HepG2 (cell line): Measurements from ENCODE around the gene MIEF1. TPM values are rescaled to one million over a fixed set of nuclear protein-coding genes. Genes with fewer than 3 reads are reported as not detected.

Source experiments
- ATAC-seq: fragments of 200-7000 bp; cut with Tn5 transposase; 3 replicates; pipeline ENCODE4 v1.9.1; 2020; ENCODE audit warnings: mild to moderate bottlenecking, moderate library complexity
- BruUV-seq: library from RNA; stranded (reverse); fragments of 400-500 nt; replicated peaks from 2 replicates; lab custom pipeline; 2021; lab: Mats Ljungman, UMichigan
- CTCF ChIA-PET: fragments of 300-600 bp; formaldehyde crosslinking; extraction: SDS; loops from one replicate; lab custom pipeline; 2021; ENCODE audit warnings: low total read pairs, inconsistent platforms, low intra/inter-chr PET ratio; lab: Yijun Ruan, JAX
- POLR2A ChIA-PET: fragments of 350-600 bp; sonication (Branson Sonifier 250); formaldehyde crosslinking; loops from one replicate; lab custom pipeline; 2020; ENCODE audit warnings: antibody characterized with exemption, inconsistent platforms; lab: Yijun Ruan, JAX
- DNase-seq: peaks from one replicate; pipeline ENCODE4 v3.0.0-alpha.2; 2015; ENCODE audit warnings: low spot score
- FAIRE-seq: peaks from 3 replicates; lab custom pipeline; 2011; peaks lifted over from hg19 to GRCh38; lab: Jason Lieb, UNC
- H2AFZ ChIP-seq: one replicate; pipeline ENCODE4 v1.6.1; 2011; ENCODE audit warnings: low read length, inconsistent platforms
- H3K27ac ChIP-seq: fragments of 300-600 bp; 3 replicates; pipeline ENCODE4 v1.8.0; 2011; ENCODE audit warnings: mixed run types, mild to moderate bottlenecking, mixed read lengths, low read length, inconsistent platforms; ENCODE audit not compliant: insufficient read depth; ENCODE audit errors: extremely low read length
- H3K27me3 ChIP-seq, 2 experiments: fragments of 200-600 bp in 1 of 2; 2 replicates in 1 of 2; 3 replicates in 1 of 2; pipeline versions ENCODE4 v1.6.0 to v1.8.0; 2011; ENCODE audit warnings: low read length in 2 of 2, mild to moderate bottlenecking in 2 of 2, moderate library complexity in 2 of 2, inconsistent platforms in 1 of 2; ENCODE audit not compliant: insufficient read depth in 2 of 2, control insufficient read depth in 1 of 2
- H3K36me3 ChIP-seq, 2 experiments: fragments of 200-600 bp in 1 of 2; replicated peaks in 1 of 2; 2 replicates in 1 of 2; 3 replicates in 1 of 2; pipeline versions ENCODE4 v1.5.1 to v1.8.0; 2011; ENCODE audit warnings: low read length in 2 of 2, inconsistent platforms in 1 of 2; ENCODE audit not compliant: insufficient read depth in 2 of 2, control insufficient read depth in 1 of 2
- H3K4me1 ChIP-seq: 2 replicates; pipeline ENCODE4 v1.5.1; 2012; ENCODE audit warnings: low read length, inconsistent platforms; ENCODE audit not compliant: insufficient read depth
- H3K4me2 ChIP-seq: 2 replicates; pipeline ENCODE4 v1.6.0; 2011; ENCODE audit warnings: low read depth, low read length, inconsistent platforms
- H3K4me3 ChIP-seq, 3 experiments: fragments of 200-600 bp in 1 of 3; sonication (generic), shearing (Covaris generic) in 1 of 3; replicated peaks in 1 of 3; 2 replicates each; pipeline ENCODE4 v1.5.1; 2011 to 2016; ENCODE audit warnings: low read length in 3 of 3, inconsistent platforms in 2 of 3, low read depth in 2 of 3, mild to moderate bottlenecking in 2 of 3, control low read depth in 1 of 3, mixed read lengths in 1 of 3; ENCODE audit not compliant: insufficient read depth in 1 of 3
- H3K79me2 ChIP-seq: one replicate; pipeline ENCODE4 v1.6.1; 2011; ENCODE audit warnings: low read length, inconsistent platforms; ENCODE audit not compliant: insufficient read depth
- H3K9ac ChIP-seq: 2 replicates; pipeline ENCODE4 v1.6.0; 2011; ENCODE audit warnings: mild to moderate bottlenecking, low read depth, low read length, inconsistent platforms; ENCODE audit not compliant: insufficient read depth
- H3K9me3 ChIP-seq: 2 replicates; pipeline ENCODE4 v1.5.1; 2012; ENCODE audit warnings: mild to moderate bottlenecking, low read length
- H4K20me1 ChIP-seq: 2 replicates; pipeline ENCODE4 v1.6.0; 2011; ENCODE audit warnings: inconsistent platforms, mild to moderate bottlenecking, low read length, moderate library complexity; ENCODE audit not compliant: insufficient read depth
- ATRX ChIP-seq: sonication (generic); formaldehyde crosslinking; IDR thresholded peaks from 2 replicates; pipeline ENCODE4 v1.4.0; 2020; ENCODE audit warnings: missing genetic modification reagents, borderline replicate concordance
- CEBPB ChIP-seq: IDR thresholded peaks from 2 replicates; pipeline ENCODE4 v1.6.1; 2011; ENCODE audit warnings: low read depth, low read length, improper control_type of control experiment, borderline replicate concordance
- DBP ChIP-seq: sonication (generic); formaldehyde crosslinking; IDR thresholded peaks from 2 replicates; pipeline ENCODE4 v1.4.0; 2020; ENCODE audit warnings: missing genetic modification reagents; ENCODE audit errors: not compliant biosample characterization
- GLMP ChIP-seq: sonication (generic); formaldehyde crosslinking; IDR thresholded peaks from 2 replicates; pipeline ENCODE4 v1.9.0; 2021; ENCODE audit warnings: missing genetic modification reagents, mild to moderate bottlenecking, borderline replicate concordance
- HNRNPH1 ChIP-seq: fragments of 200-400 bp; formaldehyde crosslinking; optimal IDR thresholded peaks from 2 replicates; pipeline ENCODE3; 2017; ENCODE audit warnings: mild to moderate bottlenecking, low read depth, low read length
- HOXD1 ChIP-seq: sonication (generic); formaldehyde crosslinking; IDR thresholded peaks from 2 replicates; pipeline ENCODE4 v1.5.0; 2020; ENCODE audit warnings: missing genetic modification reagents
- PHF20 ChIP-seq: sonication (generic); formaldehyde crosslinking; IDR thresholded peaks from 2 replicates; pipeline ENCODE4 v1.5.0; 2020; ENCODE audit warnings: mild to moderate bottlenecking, missing genetic modification reagents
- RBM22 ChIP-seq: fragments of 200-400 bp; formaldehyde crosslinking; optimal IDR thresholded peaks from 2 replicates; pipeline ENCODE3; 2017; ENCODE audit warnings: mild to moderate bottlenecking, low read length, moderate library complexity
- RELA ChIP-seq: sonication (generic); formaldehyde crosslinking; IDR thresholded peaks from 2 replicates; pipeline ENCODE4 v1.4.0; 2020; ENCODE audit warnings: missing genetic modification reagents
- RNF219 ChIP-seq: sonication (generic); formaldehyde crosslinking; IDR thresholded peaks from 2 replicates; pipeline ENCODE4 v1.5.0; 2020; ENCODE audit warnings: mild to moderate bottlenecking, missing genetic modification reagents
- SAFB2 ChIP-seq: sonication (generic); formaldehyde crosslinking; IDR thresholded peaks from 2 replicates; pipeline ENCODE4 v1.5.1; 2020; ENCODE audit warnings: missing genetic modification reagents, low read depth, mild to moderate bottlenecking, borderline replicate concordance
- TEF ChIP-seq: sonication (generic); formaldehyde crosslinking; IDR thresholded peaks from 2 replicates; pipeline ENCODE4 v1.5.0; 2020; ENCODE audit warnings: missing genetic modification reagents
- ZFX ChIP-seq: sonication (generic); formaldehyde crosslinking; IDR thresholded peaks from 2 replicates; pipeline ENCODE4 v1.4.0; 2020; ENCODE audit warnings: mild to moderate bottlenecking, low read depth, missing genetic modification reagents, moderate library complexity
- ZNF264 ChIP-seq: sonication (generic); formaldehyde crosslinking; IDR thresholded peaks from 2 replicates; pipeline ENCODE4 v1.4.0; 2020; ENCODE audit warnings: missing genetic modification reagents
- ZNF720 ChIP-seq: sonication (generic); formaldehyde crosslinking; IDR thresholded peaks from 2 replicates; pipeline ENCODE4 v1.4.0; 2020; ENCODE audit warnings: missing genetic modification reagents
- ZNF749 ChIP-seq: sonication (generic); formaldehyde crosslinking; IDR thresholded peaks from 2 replicates; pipeline ENCODE4 v1.8.0; 2022; ENCODE audit warnings: mild to moderate bottlenecking, missing genetic modification reagents, moderate library complexity, borderline replicate concordance
- ZNF841 ChIP-seq: sonication (generic); formaldehyde crosslinking; IDR thresholded peaks from 2 replicates; pipeline ENCODE4 v1.8.1; 2023; ENCODE audit warnings: missing genetic modification reagents, borderline replicate concordance
- ZSCAN29 ChIP-seq: sonication (generic); formaldehyde crosslinking; conservative IDR thresholded peaks from 2 replicates; pipeline ENCODE4 v1.4.0; 2020; ENCODE audit warnings: mild to moderate bottlenecking, missing genetic modification reagents
- WGBS: methylation state at CpG from one replicate; pipeline ENCODE4 v1.1.6; 2017; ENCODE audit warnings: low lambda C conversion rate; 5-methylcytosine and 5-hydroxymethylcytosine counted together
- in situ Hi-C: cut with HindIII; loops from 2 replicates; pipeline ENCODE4 v1.10.0; 2017; ENCODE audit warnings: low pct_unique_long_range_greater_than_20kb; ENCODE audit not compliant: extremely low pct_ligation_motif_present
- intact Hi-C: fragments of 100-400 bp; cut with micrococcal nuclease; formaldehyde crosslinking; loops from one replicate; pipeline ENCODE4 v1.10.0; 2022; ENCODE audit not compliant: unreplicated experiment
- polyA plus RNA-seq, 8 experiments: library from polyadenylated mRNA; depleted of rRNA in 3 of 8; stranded (reverse) in 7 of 8; unstranded in 1 of 8; fragments of >200 nt; fragmentation: Illumina TruSeq in 4 of 8; extraction: Trizol in 4 of 8; gene quantifications; 2 replicates each; pipeline versions ENCODE4 v1.2.1 to v1.2.3, GENCODE V29; 2011 to 2016; ENCODE audit warnings: low read depth in 4 of 8, missing spikeins in 1 of 8, mixed read lengths in 1 of 8; ENCODE audit not compliant: insufficient read depth in 1 of 8
- total RNA-seq, 5 experiments: library from RNA; depleted of rRNA; stranded (reverse); fragments of >200 nt; fragmentation: Illumina TruSeq; extraction: Trizol; gene quantifications; 2 replicates each; pipeline ENCODE4 v1.2.3, GENCODE V29; 2016; ENCODE audit warnings: low read depth in 1 of 5

The MIEF1 gene
- total and polyA plus RNA-seq, 2 of the 13 experiments (the other 11 are each of a cell fraction or from before 2014, with no cell fraction given) = 21.7 to 34.8 TPM

- ChIA-PET POLR2A (interaction anchor here (0.8 to 3.0 kb wide), 27 partner anchors 10 to 815 kb away, joined by 3 to 118 read pairs (median 7); partner anchors contain the start of genes GTPBP1, MIEF1, RPL3 and RPS19BP1), CTCF (interaction anchor here (1.7 kb wide), 1 partner anchor 24 kb away, joined by 5 read pairs; no protein-coding TSS in a partner anchor)
- TSS peak; percentile 68 for BruUV-seq
- in situ Hi-C loops (no loop called here), intact Hi-C loops (loop anchor here (2.0 kb wide), 1 partner anchor 18 kb away; the partner anchor contains the start of gene MIEF1)
- Histone ChIP-seq H3K9ac (peak within 1 kb of the TSS; percentile 100), H3K36me3 (peaks cover 17 to 36% of the 10 kb centered on the region in 2 experiments), H3K4me3 (peak within 1 kb of the TSS; percentile 98 to 100 (median 100)), H3K9me3 (no peaks in the 10 kb centered on the region), H2AFZ (peak within 1 kb of the TSS; percentile 94), H3K79me2 (peaks cover 40% of the 10 kb centered on the region), H4K20me1 (peaks cover 44% of the 10 kb centered on the region), H3K4me2 (peak within 1 kb of the TSS; percentile 98), H3K4me1 (peaks cover 52% of the 10 kb centered on the region), H3K27ac (peak within 1 kb of the TSS; percentile 100), H3K27me3 (no peaks in the 10 kb centered on the region; a peak in 1 of 5 replicates)
- FAIRE-seq = no peak
- WGBS = 0% methylated on average over 25 of the region's 86 CpGs
- no peak for DNase-seq
- peak; percentile 3; the same call in 2 of the 3 replicates for ATAC-seq
- TF ChIP-seq SAFB2 (CRISPR knock-in tag) (peak; percentile 38; the same call in 1 of the 2 replicates), ZSCAN29 (CRISPR knock-in tag) (0 out of 2 replicates have a peak, but pooled peaks have one; percentile 60), ZFX (CRISPR knock-in tag) (no peak), RBM22 (peak; percentile 96), DBP (peak; percentile 43), HOXD1 (CRISPR knock-in tag) (peak; percentile 31), RELA (CRISPR knock-in tag) (no peak), GLMP (CRISPR knock-in tag) (no peak), CEBPB (no peak), TEF (CRISPR knock-in tag) (peak; percentile 43; the same call in 1 of the 2 replicates), ZNF720 (CRISPR knock-in tag) (no peak), ZNF749 (CRISPR knock-in tag) (no peak), ZNF264 (CRISPR knock-in tag) (peak; percentile 79; the same call in 1 of the 2 replicates), PHF20 (CRISPR knock-in tag) (no peak; the same call in 1 of the 2 replicates), HNRNPH1 (no peak), RNF219 (CRISPR knock-in tag) (no peak), ZNF841 (CRISPR knock-in tag) (peak; percentile 88), ATRX (CRISPR knock-in tag) (0 out of 2 replicates have a peak, but pooled peaks have one; percentile 60)
Observed at GRCh38 chr22:39520226-39521105, 18.4 kb downstream of the MIEF1 start, which contains the start of gene ATF4. ATF4 (plus strand) TSS chr22:39520562; CDS start chr22:39521446, 884 bp downstream.
